MCF 10A (cell line): Measurements from ENCODE around the gene ACTR6. TPM values are rescaled to one million over a fixed set of nuclear protein-coding genes. Genes with fewer than 3 reads are reported as not detected.
A peak's percentile ranks its signal among the peaks of the same experiment; 100 is the strongest.

Experiments
- Bru-seq: library from RNA; stranded (reverse); fragments of 400-500 nt; gene quantifications from one replicate; lab custom pipeline; 2021; lab: Mats Ljungman, UMichigan
- BruChase-seq, 2 experiments: library from RNA; stranded (reverse); fragments of 400-500 nt; gene quantifications; one replicate each; lab custom pipeline; 2021; lab: Mats Ljungman, UMichigan
- BruUV-seq: library from RNA; stranded (reverse); fragments of 400-500 nt; replicated peaks from 2 replicates; lab custom pipeline; 2021; lab: Mats Ljungman, UMichigan
- CTCF ChIA-PET: fragments of 300-600 bp; sonication (Branson Sonifier 250); formaldehyde crosslinking; extraction: SDS; loops from one replicate; lab custom pipeline; 2021; ENCODE audit warnings: antibody characterized with exemption, inconsistent platforms; lab: Yijun Ruan, JAX
- POLR2A ChIA-PET: fragments of 300-600, 350-650 bp; sonication (Branson Sonifier 250); formaldehyde crosslinking; extraction: SDS; loops from one replicate; lab custom pipeline; 2020; ENCODE audit warnings: antibody characterized with exemption, inconsistent platforms; lab: Yijun Ruan, JAX
- DNase-seq: peaks from one replicate; pipeline ENCODE4 v3.0.0-alpha.2; 2018; ENCODE audit not compliant: unreplicated experiment
- H3K27ac Mint-ChIP-seq: one replicate; pipeline ENCODE4 v1.8.0; 2022; ENCODE audit warnings: mild to moderate bottlenecking, low read depth, mixed read lengths; ENCODE audit not compliant: unreplicated experiment
- H3K27me3 Mint-ChIP-seq: one replicate; pipeline ENCODE4 v1.8.0; 2022; ENCODE audit warnings: mixed read lengths; ENCODE audit not compliant: insufficient read depth, unreplicated experiment
- H3K36me3 Mint-ChIP-seq: one replicate; pipeline ENCODE4 v1.8.0; 2022; ENCODE audit warnings: mild to moderate bottlenecking, moderate library complexity, mixed read lengths; ENCODE audit not compliant: insufficient read depth, unreplicated experiment
- H3K4me1 Mint-ChIP-seq: one replicate; pipeline ENCODE4 v1.8.0; 2022; ENCODE audit warnings: mixed read lengths; ENCODE audit not compliant: insufficient read depth, unreplicated experiment
- H3K4me3 Mint-ChIP-seq: one replicate; pipeline ENCODE4 v1.8.0; 2022; ENCODE audit warnings: mild to moderate bottlenecking, moderate library complexity, mixed read lengths; ENCODE audit not compliant: unreplicated experiment
- H3K9me3 Mint-ChIP-seq: one replicate; pipeline ENCODE4 v1.8.0; 2022; ENCODE audit warnings: mixed read lengths; ENCODE audit not compliant: unreplicated experiment
- CTCF ChIP-seq: fragments of 200-600 bp; IDR thresholded peaks from one replicate; pipeline ENCODE4 v1.8.0; 2022; ENCODE audit warnings: antibody characterized with exemption, mild to moderate bottlenecking; ENCODE audit not compliant: unreplicated experiment
- intact Hi-C: fragments of 100-400 bp; cut with micrococcal nuclease; formaldehyde crosslinking; loops from 2 replicates; pipeline ENCODE4 v1.14.1; 2022
- long read RNA-seq: library from polyadenylated mRNA; stranded (forward); transcript quantifications from one replicate; pipeline ENCODE4 v2.0.0, GENCODE V29; 2022
- total RNA-seq: library from RNA; stranded (reverse); gene quantifications from 2 replicates; pipeline ENCODE4 v1.2.3, GENCODE V29; 2022

Gene ACTR6
- total RNA-seq (26.4 and 28.8 TPM in 2 replicates), Bru-seq, nascent RNA (percentile 75 among the genes with signal in this experiment), BruChase-seq, experiment 1, labeled RNA remaining after a 6-hour chase (percentile 80 among the genes with signal in this experiment), BruChase-seq, experiment 2, labeled RNA remaining after a 2-hour chase (percentile 71 among the genes with signal in this experiment)
- long read RNA-seq, transcript ACTR6-204 (11 exons, 1,747 nt) = minor isoform, 6 of 52 reads
- long read RNA-seq, transcript ACTR6-201 (11 exons, 2,464 nt) = major isoform, 38 of 52 reads
- long read RNA-seq, partial matches to known transcripts = 0 of 52 reads
- long read RNA-seq, other reads (novel, unspliced or antisense) = 5 of 52 reads

GRCh38 chr12:100200463-100201181 is at the start of gene ACTR6:
ACTR6 (plus strand) TSS chr12:100200815; CDS start chr12:100200852, 37 bp downstream.
- Mint-ChIP-seq H3K4me1 (peaks cover 10% of the 10 kb centered on the region), H3K9me3 (no peaks in the 10 kb centered on the region), H3K27me3 (no peaks in the 10 kb centered on the region), H3K4me3 (peak within 1 kb of the TSS; percentile 99), H3K27ac (peak within 1 kb of the TSS; percentile 93), H3K36me3 (peaks cover 33% of the 10 kb centered on the region)
- CTCF ChIA-PET = interaction anchor here (0.6 to 1.6 kb wide), 12 partner anchors 12 to 355 kb away, joined by 3 to 8 read pairs (median 4); no protein-coding TSS in a partner anchor
- no peak for TF ChIP-seq CTCF
- POLR2A ChIA-PET = interaction anchor here (0.7 to 3.2 kb wide), 26 partner anchors 9 to 1127 kb away, joined by 3 to 24 read pairs (median 4); partner anchors contain the start of genes DEPDC4, GAS2L3 and SCYL2
- BruUV-seq = TSS peak; percentile 88
- DNase-seq = peak; percentile 96
- intact Hi-C loops = loop anchor here (2.0 to 5.0 kb wide), 2 partner anchors 73 to 390 kb away; no protein-coding TSS in a partner anchor

- H3K36me3 Mint-ChIP-seq = no peaks in the 10 kb centered on the region
- DNase-seq = no peak
- no peaks in the 10 kb centered on the region for H3K4me1 Mint-ChIP-seq
- no peak for TF ChIP-seq CTCF
- intact Hi-C loops = no loop called here
- ChIA-PET CTCF (interaction anchor here (0.5 to 1.2 kb wide), 4 partner anchors 12 to 1242 kb away, joined by 3 read pairs; no protein-coding TSS in a partner anchor), POLR2A (no interaction called here)
- no peak overlapping the region for H3K27ac Mint-ChIP-seq
- no TSS peak for BruUV-seq
- no peak overlapping the region for H3K4me3 Mint-ChIP-seq
- no peaks in the 10 kb centered on the region for H3K9me3 Mint-ChIP-seq
- no peaks in the 10 kb centered on the region for H3K27me3 Mint-ChIP-seq
Observed at GRCh38 chr12:100151769-100152168, 48.8 kb upstream of the ACTR6 start.

- Mint-ChIP-seq H3K27me3 (no peaks in the 10 kb centered on the region), H3K9me3 (no peaks in the 10 kb centered on the region), H3K4me3 (no peak overlapping the region), H3K36me3 (no peaks in the 10 kb centered on the region), H3K27ac (no peak overlapping the region), H3K4me1 (no peaks in the 10 kb centered on the region)
- CTCF ChIA-PET = interaction anchor here (0.7 to 1.8 kb wide), 4 partner anchors 11 to 21 kb away, joined by 3 to 6 read pairs (median 4); no protein-coding TSS in a partner anchor
- TF ChIP-seq CTCF = no peak
- no peak for DNase-seq
- POLR2A ChIA-PET = no interaction called here
- intact Hi-C loops = no loop called here
- BruUV-seq = no TSS peak
Observed at GRCh38 chr12:100153131-100153530, 47.5 kb upstream of the ACTR6 start.
